Astrocyte (in vitro differentiated cells and primary cell): ENCODE measurements around the gene NPPB.

Experiments
- EZH2 ChIP-seq: IDR thresholded peaks from 2 replicates; pipeline ENCODE4 v1.6.1; 2012; ENCODE audit warnings: mild to moderate bottlenecking, low read length, inconsistent platforms; ENCODE audit not compliant: insufficient read depth
- TF ChIP-seq, protein P1 (sequence below): IDR thresholded peaks from 2 replicates; pipeline ENCODE4 v1.5.1; 2011; ENCODE audit warnings: low read depth, mild to moderate bottlenecking, inconsistent platforms, low read length, moderate library complexity; ENCODE audit not compliant: insufficient read depth

GRCh38 chr1:11833900-11834299, 24.8 kb downstream of the NPPB start:
- TF ChIP-seq EZH2: no peak
- TF ChIP-seq, protein P1, sequence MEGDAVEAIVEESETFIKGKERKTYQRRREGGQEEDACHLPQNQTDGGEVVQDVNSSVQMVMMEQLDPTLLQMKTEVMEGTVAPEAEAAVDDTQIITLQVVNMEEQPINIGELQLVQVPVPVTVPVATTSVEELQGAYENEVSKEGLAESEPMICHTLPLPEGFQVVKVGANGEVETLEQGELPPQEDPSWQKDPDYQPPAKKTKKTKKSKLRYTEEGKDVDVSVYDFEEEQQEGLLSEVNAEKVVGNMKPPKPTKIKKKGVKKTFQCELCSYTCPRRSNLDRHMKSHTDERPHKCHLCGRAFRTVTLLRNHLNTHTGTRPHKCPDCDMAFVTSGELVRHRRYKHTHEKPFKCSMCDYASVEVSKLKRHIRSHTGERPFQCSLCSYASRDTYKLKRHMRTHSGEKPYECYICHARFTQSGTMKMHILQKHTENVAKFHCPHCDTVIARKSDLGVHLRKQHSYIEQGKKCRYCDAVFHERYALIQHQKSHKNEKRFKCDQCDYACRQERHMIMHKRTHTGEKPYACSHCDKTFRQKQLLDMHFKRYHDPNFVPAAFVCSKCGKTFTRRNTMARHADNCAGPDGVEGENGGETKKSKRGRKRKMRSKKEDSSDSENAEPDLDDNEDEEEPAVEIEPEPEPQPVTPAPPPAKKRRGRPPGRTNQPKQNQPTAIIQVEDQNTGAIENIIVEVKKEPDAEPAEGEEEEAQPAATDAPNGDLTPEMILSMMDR: no peak
